Endothelial cell of umbilical vein (primary cell): ENCODE measurements around the gene PLXNA4. TPM values are rescaled to one million over a fixed set of nuclear protein-coding genes. Genes with fewer than 3 reads are reported as not detected.

Source experiments
- BruUV-seq: library from RNA; stranded (reverse); fragments of 400-500 nt; replicated peaks from 2 replicates; lab custom pipeline; 2021; lab: Mats Ljungman, UMichigan
- CTCF ChIA-PET: fragments of 300-600, 350-600 bp; sonication (Branson Sonifier 250); formaldehyde crosslinking; loops from one replicate; lab custom pipeline; 2021; ENCODE audit warnings: antibody characterized with exemption, inconsistent platforms; lab: Charles Lee
- POLR2A ChIA-PET: fragments of 300-600, 350-600 bp; sonication (Branson Sonifier 250); formaldehyde crosslinking; loops from one replicate; lab custom pipeline; 2021; ENCODE audit warnings: antibody characterized with exemption, inconsistent platforms; lab: Charles Lee
- DNase-seq: peaks from one replicate; pipeline ENCODE4 v3.0.0-alpha.2; 2011; ENCODE audit warnings: low read depth, low spot score
- FAIRE-seq: peaks from 2 replicates; lab custom pipeline; 2011; peaks lifted over from hg19 to GRCh38; lab: Jason Lieb, UNC
- H2AFZ ChIP-seq: 2 replicates; pipeline ENCODE4 v1.6.0; 2012; ENCODE audit warnings: low read depth, low read length, control low read depth, inconsistent platforms
- H3K27ac ChIP-seq: 2 replicates; pipeline ENCODE4 v1.5.1; 2011; ENCODE audit warnings: low read depth, mild to moderate bottlenecking, control low read depth, low read length, moderate library complexity; ENCODE audit not compliant: insufficient read depth
- H3K27me3 ChIP-seq, 2 experiments: 2 replicates each; pipeline versions ENCODE4 v1.6.0 to v1.6.1; 2011; ENCODE audit warnings: low read length in 2 of 2, mixed read lengths in 1 of 2; ENCODE audit not compliant: control insufficient read depth in 2 of 2, insufficient read depth in 2 of 2
- H3K36me3 ChIP-seq, 2 experiments: 2 replicates in 1 of 2; 3 replicates in 1 of 2; pipeline ENCODE4 v1.5.1; 2011; ENCODE audit warnings: low read length in 2 of 2, mild to moderate bottlenecking in 1 of 2, moderate library complexity in 1 of 2; ENCODE audit not compliant: control insufficient read depth in 2 of 2, insufficient read depth in 2 of 2; ENCODE audit errors: extremely low read depth in 1 of 2
- H3K4me1 ChIP-seq: 3 replicates; pipeline ENCODE4 v1.5.1; 2011; ENCODE audit warnings: mild to moderate bottlenecking, low read length; ENCODE audit not compliant: control insufficient read depth, insufficient read depth; ENCODE audit errors: extremely low read depth
- H3K4me2 ChIP-seq: 2 replicates; pipeline ENCODE4 v1.6.1; 2011; ENCODE audit warnings: low read length, control low read depth, mixed read lengths; ENCODE audit not compliant: insufficient read depth
- H3K4me3 ChIP-seq, 3 experiments: fragments of 200-600 bp in 1 of 3; sonication (generic), shearing (Covaris generic) in 1 of 3; replicated peaks in 1 of 3; 2 replicates each; pipeline ENCODE4 v1.5.1; 2011 to 2016; ENCODE audit warnings: control low read depth in 3 of 3, low read length in 3 of 3, mild to moderate bottlenecking in 2 of 3, inconsistent platforms in 1 of 3, low read depth in 1 of 3, moderate library complexity in 1 of 3; ENCODE audit not compliant: insufficient read depth in 1 of 3
- H3K79me2 ChIP-seq: 2 replicates; pipeline ENCODE4 v1.6.0; 2012; ENCODE audit warnings: low read length, inconsistent platforms; ENCODE audit not compliant: control insufficient read depth, insufficient read depth
- H3K9ac ChIP-seq: replicated peaks from 2 replicates; pipeline ENCODE3; 2011; ENCODE audit warnings: low read length, control low read depth; ENCODE audit not compliant: insufficient read depth; ENCODE audit errors: extremely low read depth
- H3K9me1 ChIP-seq: replicated peaks from 3 replicates; pipeline ENCODE4 v1.6.0; 2011; ENCODE audit warnings: mild to moderate bottlenecking, low read length; ENCODE audit not compliant: control insufficient read depth, insufficient read depth; ENCODE audit errors: extremely low read depth
- H3K9me3 ChIP-seq: replicated peaks from 2 replicates; pipeline ENCODE4 v1.5.1; 2012; ENCODE audit warnings: low read length, inconsistent platforms; ENCODE audit not compliant: control insufficient read depth, insufficient read depth
- H4K20me1 ChIP-seq: replicated peaks from 2 replicates; pipeline ENCODE3; 2011; ENCODE audit warnings: mild to moderate bottlenecking, low read length; ENCODE audit not compliant: control insufficient read depth, insufficient read depth; ENCODE audit errors: extremely low read depth
- EZH2 ChIP-seq: IDR thresholded peaks from 2 replicates; pipeline ENCODE4 v1.6.1; 2012; ENCODE audit warnings: borderline replicate concordance, low read depth, mild to moderate bottlenecking, moderate library complexity, low read length, inconsistent platforms; ENCODE audit not compliant: severe bottlenecking
- FOS ChIP-seq: IDR thresholded peaks from 2 replicates; pipeline ENCODE4 v1.6.1; 2011; ENCODE audit warnings: mild to moderate bottlenecking, low read length, moderate library complexity, borderline replicate concordance; ENCODE audit not compliant: insufficient read depth
- GATA2 ChIP-seq: IDR thresholded peaks from 2 replicates; pipeline ENCODE4 v1.7.0; 2011; ENCODE audit warnings: low read depth, mild to moderate bottlenecking, moderate library complexity, mixed read lengths, low read length; ENCODE audit not compliant: insufficient read length, insufficient read depth
- JUN ChIP-seq: IDR thresholded peaks from 2 replicates; pipeline ENCODE4 v1.6.1; 2011; ENCODE audit warnings: borderline replicate concordance, low read depth; ENCODE audit not compliant: insufficient read length, insufficient read depth
- MYC ChIP-seq: IDR thresholded peaks from one replicate; pipeline ENCODE4 v1.6.1; 2011; ENCODE audit warnings: mild to moderate bottlenecking, low read depth, low read length
- dilution Hi-C: fragments of 300-500 bp; cut with MboI; formaldehyde crosslinking; loops from one replicate; pipeline ENCODE4 v1.15.0; 2019; ENCODE audit warnings: low sequenced_read_pairs; ENCODE audit not compliant: extremely low pct_ligation_motif_present
- intact Hi-C: fragments of 100-400 bp; cut with micrococcal nuclease; formaldehyde crosslinking; loops from one replicate; pipeline ENCODE4 v1.10.0; 2022
- polyA plus RNA-seq, 4 experiments: library from polyadenylated mRNA; depleted of rRNA in 3 of 4; stranded (reverse) in 3 of 4; unstranded in 1 of 4; fragments of >200 nt; gene quantifications; 2 replicates each; pipeline versions ENCODE4 v1.2.1 to v1.2.3, GENCODE V29; 2011 to 2012; ENCODE audit warnings: missing spikeins in 1 of 4
- total RNA-seq: library from RNA; stranded (reverse); gene quantifications from 2 replicates; pipeline ENCODE4 v1.2.3, GENCODE V29; 2021
- TF ChIP-seq, protein P1 (sequence below), 2 donors: IDR thresholded peaks; 1 replicate in 1 of 2; 2 replicates in 1 of 2; pipeline ENCODE4 v1.5.1; 2011; ENCODE audit warnings: low read length in 2 of 2, mild to moderate bottlenecking in 2 of 2, moderate library complexity in 2 of 2, control low read depth in 1 of 2, inconsistent platforms in 1 of 2, low read depth in 1 of 2; ENCODE audit not compliant: insufficient read depth in 1 of 2; ENCODE audit errors: extremely low read depth in 1 of 2

The PLXNA4 gene
- total and polyA plus RNA-seq, 2 donors (not counting 3 experiments of a cell fraction or from before 2014, with no cell fraction given), result 12.1 to 20.4 TPM

- Histone ChIP-seq H3K4me2 (no peak overlapping the region), H3K4me1 (no peaks in the 10 kb centered on the region), H3K9me3 (no peaks in the 10 kb centered on the region), H3K27me3 (no peaks in the 10 kb centered on the region), H3K4me3 (no peak overlapping the region), H3K9me1 (no peaks in the 10 kb centered on the region), H4K20me1 (no peaks in the 10 kb centered on the region), H3K27ac (no peak overlapping the region), H3K9ac (no peak overlapping the region), H3K79me2 (no peaks in the 10 kb centered on the region), H3K36me3 (no peaks in the 10 kb centered on the region), H2AFZ (no peak overlapping the region)
- no TSS peak for BruUV-seq
- DNase-seq, result no peak
- intact Hi-C loops (no loop called here), dilution Hi-C loops (no loop called here)
- TF ChIP-seq, protein P1, sequence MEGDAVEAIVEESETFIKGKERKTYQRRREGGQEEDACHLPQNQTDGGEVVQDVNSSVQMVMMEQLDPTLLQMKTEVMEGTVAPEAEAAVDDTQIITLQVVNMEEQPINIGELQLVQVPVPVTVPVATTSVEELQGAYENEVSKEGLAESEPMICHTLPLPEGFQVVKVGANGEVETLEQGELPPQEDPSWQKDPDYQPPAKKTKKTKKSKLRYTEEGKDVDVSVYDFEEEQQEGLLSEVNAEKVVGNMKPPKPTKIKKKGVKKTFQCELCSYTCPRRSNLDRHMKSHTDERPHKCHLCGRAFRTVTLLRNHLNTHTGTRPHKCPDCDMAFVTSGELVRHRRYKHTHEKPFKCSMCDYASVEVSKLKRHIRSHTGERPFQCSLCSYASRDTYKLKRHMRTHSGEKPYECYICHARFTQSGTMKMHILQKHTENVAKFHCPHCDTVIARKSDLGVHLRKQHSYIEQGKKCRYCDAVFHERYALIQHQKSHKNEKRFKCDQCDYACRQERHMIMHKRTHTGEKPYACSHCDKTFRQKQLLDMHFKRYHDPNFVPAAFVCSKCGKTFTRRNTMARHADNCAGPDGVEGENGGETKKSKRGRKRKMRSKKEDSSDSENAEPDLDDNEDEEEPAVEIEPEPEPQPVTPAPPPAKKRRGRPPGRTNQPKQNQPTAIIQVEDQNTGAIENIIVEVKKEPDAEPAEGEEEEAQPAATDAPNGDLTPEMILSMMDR (IDR thresholded peaks at IDR 0.05; ENCODE audit: extremely low read depth in 1 of 2, insufficient read depth in 1 of 2, low read depth in 1 of 2, low read length in 2 of 2), result no peak
- TF ChIP-seq JUN, result no peak
- ChIA-PET CTCF (interaction anchor here (0.8 kb wide), 1 partner anchor 29 kb away, joined by 3 read pairs; no protein-coding TSS in a partner anchor), POLR2A (no interaction called here)
- FAIRE-seq, result no peak
Measured at GRCh38 chr7:132116369-132116768, 459.9 kb downstream of the PLXNA4 start.

DNA sequence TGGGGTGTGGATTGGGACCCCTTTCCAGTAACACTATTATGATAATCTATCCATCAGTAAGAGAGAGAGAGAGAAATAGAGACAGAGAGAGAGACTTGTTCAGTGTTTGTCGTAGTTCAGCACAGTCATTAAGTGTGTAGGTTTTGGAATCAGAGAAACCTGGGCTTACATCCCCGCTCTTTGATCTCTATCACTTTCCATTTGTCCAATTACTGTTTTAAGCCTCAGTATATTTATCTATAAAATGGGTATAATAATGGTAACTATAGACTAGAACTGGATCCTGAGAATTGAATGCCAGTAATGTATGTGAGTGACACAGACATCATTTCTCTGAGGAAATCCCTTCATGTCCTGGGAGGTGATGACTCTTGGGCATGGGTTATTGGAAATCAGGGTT, 460.5 kb downstream of the PLXNA4 start:
- no peak overlapping the region for H3K4me2 ChIP-seq
- FAIRE-seq, result no peak
- no TSS peak for BruUV-seq

More for the DNA sequence above, 460.5 kb downstream of the PLXNA4 start:
- dilution Hi-C loops, result no loop called here
- H3K4me3 ChIP-seq, result no peak overlapping the region
- no peaks in the 10 kb centered on the region for H3K79me2 ChIP-seq
- ChIA-PET POLR2A (no interaction called here), CTCF (no interaction called here)
- H3K27me3 ChIP-seq, result no peaks in the 10 kb centered on the region
- intact Hi-C loops, result no loop called here
- H3K36me3 ChIP-seq, result no peaks in the 10 kb centered on the region
- no peaks in the 10 kb centered on the region for H3K4me1 ChIP-seq
- H4K20me1 ChIP-seq, result no peaks in the 10 kb centered on the region
- no peaks in the 10 kb centered on the region for H3K9me3 ChIP-seq
- H2AFZ ChIP-seq, result no peak overlapping the region
- H3K27ac ChIP-seq, result no peak overlapping the region
- H3K9me1 ChIP-seq, result no peaks in the 10 kb centered on the region
- no peak overlapping the region for H3K9ac ChIP-seq
- no peak for DNase-seq
- no peak for TF ChIP-seq EZH2
- TF ChIP-seq MYC, result no peak
- no peak for TF ChIP-seq GATA2
- TF ChIP-seq, protein P1 (IDR thresholded peaks at IDR 0.05; ENCODE audit: extremely low read depth in 1 of 2, insufficient read depth in 1 of 2, low read depth in 1 of 2, low read length in 2 of 2), result no peak
- TF ChIP-seq FOS, result no peak
- no peak for TF ChIP-seq JUN
